Motor neuron (in vitro differentiated cells): ENCODE measurements around the gene TTLL4. TPM values are rescaled to one million over a fixed set of nuclear protein-coding genes. Genes with fewer than 3 reads are reported as not detected.

Experiments
- ATAC-seq, 8 experiments: fragments of 200-7000 bp; cut with Tn5 transposase; replicated peaks in 6 of 8; 2 replicates each; pipeline ENCODE4 v1.8.0; 2021; ENCODE audit warnings: mild to moderate bottlenecking in 8 of 8, moderate library complexity in 8 of 8
- H3K27ac ChIP-seq, 2 donors: fragments of 250-450 bp; sonication (Bioruptor Pico); 2 replicates each; pipeline ENCODE4 v1.9.0; 2021; ENCODE audit warnings: antibody characterized with exemption in 2 of 2, mild to moderate bottlenecking in 2 of 2, moderate library complexity in 1 of 2
- H3K4me1 ChIP-seq, 2 donors: fragments of 250-450 bp; sonication (Bioruptor Pico); replicated peaks in 1 of 2; 2 replicates each; pipeline ENCODE4 v1.6.1; 2021; ENCODE audit warnings: antibody characterized with exemption in 2 of 2, mild to moderate bottlenecking in 2 of 2, moderate library complexity in 1 of 2
- H3K4me3 ChIP-seq, 5 donors: fragments of 250-450 bp; sonication (Bioruptor Pico); 2 replicates each; pipeline ENCODE4 v1.9.0; 2021; ENCODE audit warnings: antibody characterized with exemption in 5 of 5, mild to moderate bottlenecking in 5 of 5, moderate library complexity in 4 of 5
- WGBS, 10 experiments: fragments of 450-650 bp; shearing (Covaris generic); methylation state at CpG; one replicate each; pipeline ENCODE4 v1.0.0; 2022; 5-methylcytosine and 5-hydroxymethylcytosine counted together
- in situ Hi-C, 9 experiments: fragments of 400-800 bp; cut with MboI; loops; one replicate each; pipeline ENCODE4 v1.15.0; 2021; ENCODE audit warnings: low sequenced_read_pairs in 9 of 9, low pct_unique_long_range_greater_than_20kb in 2 of 9; ENCODE audit not compliant: unreplicated experiment in 9 of 9
- total RNA-seq, 8 experiments: library from RNA; unstranded; fragments of 300-600 nt; gene quantifications; 2 replicates each; pipeline versions ENCODE4 v1.2.3 to v1.2.4, GENCODE V29; 2022

TTLL4 gene
- total RNA-seq, 8 experiments from 2014 or later = 11.1 to 78.3 (median 23.4) TPM

GRCh38 chr2:218732761-218733158 is 22.1 kb downstream of the TTLL4 start:
- Histone ChIP-seq H3K4me3 (no peak overlapping the region), H3K27ac (no peak overlapping the region), H3K4me1 (no peaks in the 10 kb centered on the region)
- WGBS, 10 experiments = 40 to 100% (median 88%) methylated on average over 1 to 2 of the region's 2 CpGs; no CpG with 5 or more reads in 1 of the 10 experiments
- no peak for ATAC-seq
- in situ Hi-C loops = no loop called here

GRCh38 chr2:218733171-218734021 is 22.8 kb downstream of the TTLL4 start:
- in situ Hi-C loops = no loop called here
- ATAC-seq = peak in 1 of 8 experiments; percentile 8
- WGBS, 10 experiments = 40 to 100% (median 93%) methylated on average over 1 to 6 of the region's 6 CpGs; no CpG with 5 or more reads in 3 of the 10 experiments
- Histone ChIP-seq H3K4me3 (no peak overlapping the region), H3K27ac (no peak overlapping the region), H3K4me1 (no peaks in the 10 kb centered on the region)

GRCh38 chr2:218734190-218734975 is 23.7 kb downstream of the TTLL4 start:
- Histone ChIP-seq H3K27ac (no peak overlapping the region), H3K4me1 (no peaks in the 10 kb centered on the region), H3K4me3 (no peak overlapping the region)
- ATAC-seq = no peak
- in situ Hi-C loops = no loop called here
- WGBS, 10 experiments = 67 to 100% (median 90%) methylated on average over 4 to 8 of the region's 8 CpGs; no CpG with 5 or more reads in 2 of the 10 experiments

- WGBS, 10 experiments = 14 to 100% (median 89%) methylated on average over 1 of the region's 2 CpGs; no CpG with 5 or more reads in 4 of the 10 experiments
- H3K4me1 ChIP-seq = no peaks in the 10 kb centered on the region
- ATAC-seq = no peak
- H3K27ac ChIP-seq = no peak overlapping the region
- in situ Hi-C loops = no loop called here
- H3K4me3 ChIP-seq = no peak overlapping the region
These were observed 25.9 kb downstream of the TTLL4 start for GRCh38 chr2:218736531-218736930.

- H3K4me1 ChIP-seq = peaks cover 2 to 18% of the 10 kb centered on the region in 2 donors
- no peak for ATAC-seq
- no peak overlapping the region for H3K27ac ChIP-seq
- 72 to 100% (median 87%) methylated on average over 2 to 5 of the region's 6 CpGs; no CpG with 5 or more reads in 1 of the 10 experiments for WGBS, 10 experiments
- in situ Hi-C loops = no loop called here
- H3K4me3 ChIP-seq = no peak overlapping the region
These were observed 32.4 kb downstream of the TTLL4 start for GRCh38 chr2:218743068-218743467.

- peaks cover 2 to 18% of the 10 kb centered on the region in 2 donors for H3K4me1 ChIP-seq
- ATAC-seq = no peak
- 50 to 100% (median 88%) methylated on average over 1 to 3 of the region's 3 CpGs for WGBS, 10 experiments
- in situ Hi-C loops = no loop called here
- H3K4me3 ChIP-seq = no peak overlapping the region
- no peak overlapping the region for H3K27ac ChIP-seq
These were observed 34.0 kb downstream of the TTLL4 start for GRCh38 chr2:218744615-218745014.

GRCh38 chr2:218745160-218745558 is 34.5 kb downstream of the TTLL4 start:
- peak in 3 of 8 experiments; percentile 2 to 19 (median 13) for ATAC-seq

GRCh38 chr2:218745559-218746469 is 35.2 kb downstream of the TTLL4 start:
- WGBS, 10 experiments = 53 to 100% (median 96%) methylated on average over 1 to 3 of the region's 10 CpGs; no CpG with 5 or more reads in 4 of the 10 experiments
- Histone ChIP-seq H3K4me1 (peaks cover 2 to 18% of the 10 kb centered on the region in 2 donors), H3K27ac (peak overlapping the region in 1 of 2 donors; percentile 34), H3K4me3 (no peak overlapping the region)
- peak; percentile 80 to 100 (median 99) for ATAC-seq
- in situ Hi-C loops = no loop called here

More at GRCh38 chr2:218745160-218745558, 34.5 kb downstream of the TTLL4 start:
- H3K4me3 ChIP-seq = no peak overlapping the region
- WGBS, 10 experiments = 60 to 100% (median 88%) methylated on average over 1 to 5 of the region's 5 CpGs; no CpG with 5 or more reads in 1 of the 10 experiments
- peaks cover 2 to 18% of the 10 kb centered on the region in 2 donors for H3K4me1 ChIP-seq
- peak overlapping the region in 1 of 2 donors; percentile 34 for H3K27ac ChIP-seq
- in situ Hi-C loops = no loop called here

GRCh38 chr2:218746470-218746795 is 35.8 kb downstream of the TTLL4 start:
- 80 to 100% (median 100%) methylated on average over 1 of the region's 1 CpG; no CpG with 5 or more reads in 2 of the 10 experiments for WGBS, 10 experiments
- H3K4me1 ChIP-seq = peaks cover 2 to 18% of the 10 kb centered on the region in 2 donors
- H3K4me3 ChIP-seq = no peak overlapping the region
- in situ Hi-C loops = no loop called here
- no peak overlapping the region for H3K27ac ChIP-seq
- ATAC-seq = peak in 2 of 8 experiments; percentile 16 to 27

GRCh38 chr2:218746960-218747359 is 36.3 kb downstream of the TTLL4 start:
- H3K4me1 ChIP-seq = peaks cover 2 to 18% of the 10 kb centered on the region in 2 donors
- in situ Hi-C loops = no loop called here
- H3K27ac ChIP-seq = no peak overlapping the region
- ATAC-seq = no peak
- WGBS, 10 experiments = 70 to 100% (median 92%) methylated on average over 1 to 8 of the region's 10 CpGs; no CpG with 5 or more reads in 4 of the 10 experiments
- no peak overlapping the region for H3K4me3 ChIP-seq

GRCh38 chr2:218748741-218749441 is 38.3 kb downstream of the TTLL4 start:
- 80 to 100% (median 95%) methylated on average over 1 to 8 of the region's 8 CpGs for WGBS, 10 experiments
- no peak for ATAC-seq

GRCh38 chr2:218754201-218754600 is 43.6 kb downstream of the TTLL4 start:
- Histone ChIP-seq H3K4me3 (no peak overlapping the region), H3K27ac (no peak overlapping the region), H3K4me1 (no peaks in the 10 kb centered on the region)
- in situ Hi-C loops = no loop called here
- no peak for ATAC-seq
- 80 to 100% (median 91%) methylated on average over 1 to 2 of the region's 3 CpGs; no CpG with 5 or more reads in 4 of the 10 experiments for WGBS, 10 experiments

More at GRCh38 chr2:218748741-218749441, 38.3 kb downstream of the TTLL4 start:
- in situ Hi-C loops = no loop called here
- Histone ChIP-seq H3K4me1 (peaks cover 2 to 18% of the 10 kb centered on the region in 2 donors), H3K27ac (no peak overlapping the region), H3K4me3 (no peak overlapping the region)
